Effector memory CD8-positive, alpha-beta T cell (primary cell): ENCODE data around the gene SOBP.
A peak's percentile ranks its signal among the peaks of the same experiment; 100 is the strongest.

ENCODE experiments used
- ATAC-seq: fragments of 150-1000 bp; cut with Tn5 transposase; replicated peaks from 2 replicates; pipeline ENCODE4 v1.10.0; 2021; ENCODE audit warnings: mild to moderate bottlenecking, moderate library complexity
- DNase-seq, 3 experiments: peaks; one replicate each; pipeline ENCODE4 v3.0.0; 2021
- H3K27ac Mint-ChIP-seq, 2 donors: one replicate each; pipeline ENCODE4 v1.8.0; 2022; ENCODE audit warnings: mild to moderate bottlenecking in 2 of 2, mixed read lengths in 2 of 2, moderate library complexity in 2 of 2
- H3K27me3 Mint-ChIP-seq, 2 donors: one replicate each; pipeline ENCODE4 v1.8.0; 2022; ENCODE audit warnings: mixed read lengths in 2 of 2
- H3K36me3 Mint-ChIP-seq: one replicate; pipeline ENCODE4 v1.8.0; 2022; ENCODE audit warnings: mild to moderate bottlenecking, moderate library complexity, mixed read lengths; ENCODE audit not compliant: insufficient read depth
- H3K4me1 Mint-ChIP-seq, 2 donors: one replicate each; pipeline ENCODE4 v1.8.0; 2022; ENCODE audit warnings: low read depth in 2 of 2, mixed read lengths in 2 of 2
- H3K4me3 Mint-ChIP-seq, 2 donors: one replicate each; pipeline ENCODE4 v1.8.0; 2022; ENCODE audit warnings: mild to moderate bottlenecking in 2 of 2, mixed read lengths in 2 of 2, moderate library complexity in 2 of 2
- H3K9me3 Mint-ChIP-seq, 2 donors: one replicate each; pipeline ENCODE4 v1.8.0; 2022; ENCODE audit warnings: mixed read lengths in 2 of 2

The SOBP gene

GRCh38 chr6:107616775-107617174 is 126.9 kb downstream of the SOBP start:
- ATAC-seq, result no peak
- Mint-ChIP-seq H3K27me3 (no peaks in the 10 kb centered on the region), H3K9me3 (peaks cover 0 to 1% of the 10 kb centered on the region in 2 donors), H3K4me3 (no peak overlapping the region), H3K27ac (peak overlapping the region; percentile 8 to 18), H3K36me3 (no peaks in the 10 kb centered on the region), H3K4me1 (peaks cover 17 to 28% of the 10 kb centered on the region in 2 donors)
- no peak for DNase-seq

- Mint-ChIP-seq H3K4me1 (peaks cover 17 to 28% of the 10 kb centered on the region in 2 donors), H3K27ac (peak overlapping the region; percentile 36 to 81), H3K27me3 (no peaks in the 10 kb centered on the region), H3K9me3 (peaks cover 0 to 1% of the 10 kb centered on the region in 2 donors), H3K4me3 (no peak overlapping the region), H3K36me3 (no peaks in the 10 kb centered on the region)
- DNase-seq, result no peak
- ATAC-seq, result no peak
Observed at GRCh38 chr6:107617341-107617932, 127.5 kb downstream of the SOBP start.

GRCh38 chr6:107618672-107619071 is 128.8 kb downstream of the SOBP start:
- H3K4me1 Mint-ChIP-seq, result peaks cover 17 to 28% of the 10 kb centered on the region in 2 donors
- peak overlapping the region; percentile 0 to 44 for H3K4me3 Mint-ChIP-seq
- H3K9me3 Mint-ChIP-seq, result peaks cover 0 to 1% of the 10 kb centered on the region in 2 donors
- H3K27ac Mint-ChIP-seq, result peak overlapping the region; percentile 36 to 81
- H3K27me3 Mint-ChIP-seq, result no peaks in the 10 kb centered on the region
- peak; percentile 96 for ATAC-seq
- no peaks in the 10 kb centered on the region for H3K36me3 Mint-ChIP-seq
- DNase-seq, result peak; percentile 40 to 49 (median 47)

- no peaks in the 10 kb centered on the region for H3K36me3 Mint-ChIP-seq
- H3K9me3 Mint-ChIP-seq, result peaks cover 0 to 1% of the 10 kb centered on the region in 2 donors
- H3K27ac Mint-ChIP-seq, result peak overlapping the region; percentile 36 to 42
- H3K4me3 Mint-ChIP-seq, result no peak overlapping the region
- no peaks in the 10 kb centered on the region for H3K27me3 Mint-ChIP-seq
- H3K4me1 Mint-ChIP-seq, result peaks cover 21 to 28% of the 10 kb centered on the region in 2 donors
- no peak for ATAC-seq
- no peak for DNase-seq
Observed at GRCh38 chr6:107620732-107621131, 130.8 kb downstream of the SOBP start.

GRCh38 chr6:107621229-107621937 is 131.5 kb downstream of the SOBP start:
- Mint-ChIP-seq H3K27me3 (no peaks in the 10 kb centered on the region), H3K9me3 (peaks cover 0 to 1% of the 10 kb centered on the region in 2 donors), H3K27ac (peak overlapping the region in 1 of 2 donors; percentile 42), H3K4me1 (peaks cover 21 to 28% of the 10 kb centered on the region in 2 donors), H3K36me3 (no peaks in the 10 kb centered on the region), H3K4me3 (no peak overlapping the region)
- no peak for ATAC-seq
- no peak for DNase-seq

- peaks cover 0 to 1% of the 10 kb centered on the region in 2 donors for H3K9me3 Mint-ChIP-seq
- peaks cover 21 to 28% of the 10 kb centered on the region in 2 donors for H3K4me1 Mint-ChIP-seq
- ATAC-seq (no peak), DNase-seq (no peak)
- H3K4me3 Mint-ChIP-seq, result no peak overlapping the region
- no peak overlapping the region for H3K27ac Mint-ChIP-seq
- no peaks in the 10 kb centered on the region for H3K36me3 Mint-ChIP-seq
- H3K27me3 Mint-ChIP-seq, result no peaks in the 10 kb centered on the region
Observed at GRCh38 chr6:107622269-107622668, 132.4 kb downstream of the SOBP start.

GRCh38 chr6:107624050-107624449 is 134.1 kb downstream of the SOBP start:
- Mint-ChIP-seq H3K4me1 (peaks cover 16 to 19% of the 10 kb centered on the region in 2 donors), H3K27ac (no peak overlapping the region), H3K9me3 (peaks cover 0 to 1% of the 10 kb centered on the region in 2 donors), H3K4me3 (no peak overlapping the region), H3K36me3 (no peaks in the 10 kb centered on the region), H3K27me3 (peaks cover 0 to 6% of the 10 kb centered on the region in 2 donors)
- ATAC-seq, result no peak
- no peak for DNase-seq

- H3K9me3 Mint-ChIP-seq, result peaks cover 0 to 1% of the 10 kb centered on the region in 2 donors
- DNase-seq (no peak), ATAC-seq (no peak)
- H3K4me3 Mint-ChIP-seq, result no peak overlapping the region
- H3K27ac Mint-ChIP-seq, result no peak overlapping the region
- no peaks in the 10 kb centered on the region for H3K36me3 Mint-ChIP-seq
- peaks cover 0 to 8% of the 10 kb centered on the region in 2 donors for H3K27me3 Mint-ChIP-seq
- H3K4me1 Mint-ChIP-seq, result peaks cover 13 to 14% of the 10 kb centered on the region in 2 donors
Observed at GRCh38 chr6:107624541-107624940, 134.6 kb downstream of the SOBP start.

- Mint-ChIP-seq H3K9me3 (peaks cover 0 to 1% of the 10 kb centered on the region in 2 donors), H3K27ac (peak overlapping the region; percentile 30), H3K36me3 (no peaks in the 10 kb centered on the region), H3K4me1 (peaks cover 9% of the 10 kb centered on the region in 2 donors), H3K4me3 (no peak overlapping the region), H3K27me3 (peaks cover 0 to 9% of the 10 kb centered on the region in 2 donors)
- ATAC-seq (no peak), DNase-seq (no peak)
Observed at GRCh38 chr6:107625264-107625663, 135.3 kb downstream of the SOBP start.

- ATAC-seq, result no peak
- no peak for DNase-seq
- Mint-ChIP-seq H3K4me1 (peaks cover 0 to 4% of the 10 kb centered on the region in 2 donors), H3K27ac (no peak overlapping the region), H3K36me3 (no peaks in the 10 kb centered on the region), H3K27me3 (peaks cover 5 to 19% of the 10 kb centered on the region in 2 donors), H3K9me3 (no peaks in the 10 kb centered on the region), H3K4me3 (no peak overlapping the region)
Observed at GRCh38 chr6:107626645-107627044, 136.7 kb downstream of the SOBP start.

- Mint-ChIP-seq H3K4me1 (peaks cover 0 to 4% of the 10 kb centered on the region in 2 donors), H3K27me3 (peaks cover 17 to 33% of the 10 kb centered on the region in 2 donors), H3K4me3 (no peak overlapping the region), H3K36me3 (no peaks in the 10 kb centered on the region), H3K9me3 (no peaks in the 10 kb centered on the region), H3K27ac (no peak overlapping the region)
- no peak for ATAC-seq
- DNase-seq, result no peak
Observed at GRCh38 chr6:107627969-107628368, 138.1 kb downstream of the SOBP start.

GRCh38 chr6:107628878-107629277 is 139.0 kb downstream of the SOBP start:
- Mint-ChIP-seq H3K4me1 (peaks cover 0 to 7% of the 10 kb centered on the region in 2 donors), H3K27ac (no peak overlapping the region), H3K9me3 (no peaks in the 10 kb centered on the region), H3K4me3 (no peak overlapping the region), H3K27me3 (peaks cover 26 to 42% of the 10 kb centered on the region in 2 donors), H3K36me3 (no peaks in the 10 kb centered on the region)
- ATAC-seq, result no peak
- no peak for DNase-seq

- Mint-ChIP-seq H3K36me3 (no peaks in the 10 kb centered on the region), H3K4me3 (no peak overlapping the region), H3K4me1 (peaks cover 0 to 7% of the 10 kb centered on the region in 2 donors), H3K9me3 (no peaks in the 10 kb centered on the region), H3K27me3 (peaks cover 28 to 47% of the 10 kb centered on the region in 2 donors), H3K27ac (no peak overlapping the region)
- DNase-seq (no peak), ATAC-seq (no peak)
Observed at GRCh38 chr6:107629548-107630129, 139.7 kb downstream of the SOBP start.
